ENCODE data around the gene CCDC190.
"Not testable (repeated sequence)": the region's sequence is repeated elsewhere in the genome, so short reads cannot be mapped to it uniquely, and the experiment has no call there.

Gene CCDC190

GRCh38 chr1:162823771-162824525 lies 37.0 kb downstream of the CCDC190 start:
- H3K4me1 ChIP-seq (ENCODE audit: insufficient read depth, low read length): no peaks in the 10 kb centered on the region
- no peak for DNase-seq
- no peaks in the 10 kb centered on the region for H3K27me3 ChIP-seq (ENCODE audit: insufficient read depth, low read length, poor library complexity)
- H3K79me2 ChIP-seq (ENCODE audit: insufficient read depth, low read length): no peaks in the 10 kb centered on the region
- H3K9me3 ChIP-seq (ENCODE audit: insufficient read depth, low read length, severe bottlenecking): no peaks in the 10 kb centered on the region
- H4K20me1 ChIP-seq (ENCODE audit: insufficient read depth, low read length): no peaks in the 10 kb centered on the region
- no peak overlapping the region for H3K4me3 ChIP-seq (ENCODE audit: low read depth in 1 of 2, low read length in 2 of 2)
- no peak overlapping the region for H3K9ac ChIP-seq (ENCODE audit: low read depth, low read length)
- no peak overlapping the region for H3K4me2 ChIP-seq (ENCODE audit: insufficient read depth, low read length)
- H3K36me3 ChIP-seq (ENCODE audit: insufficient read depth, low read length): no peaks in the 10 kb centered on the region
- no peak overlapping the region for H3K27ac ChIP-seq (ENCODE audit: low read length)
- TF ChIP-seq CTCF (IDR thresholded peaks at IDR 0.05; ENCODE audit: borderline replicate concordance, extremely low read depth, low read length, poor library complexity, severe bottlenecking) (no peak), EZH2 (IDR thresholded peaks at IDR 0.05; ENCODE audit: borderline replicate concordance, low read depth, low read length, severe bottlenecking) (no peak)
- no peak for ATAC-seq (ENCODE audit: insufficient read depth, low read depth)
- no peak overlapping the region for H2AFZ ChIP-seq (ENCODE audit: low read depth, low read length)

GRCh38 chr1:162823231-162823630 lies 37.7 kb downstream of the CCDC190 start:
- Histone ChIP-seq H3K27me3 (ENCODE audit: insufficient read depth, low read length, poor library complexity) (no peaks in the 10 kb centered on the region), H3K36me3 (ENCODE audit: insufficient read depth, low read length) (no peaks in the 10 kb centered on the region), H4K20me1 (ENCODE audit: insufficient read depth, low read length) (no peaks in the 10 kb centered on the region), H2AFZ (ENCODE audit: low read depth, low read length) (no peak overlapping the region), H3K4me3 (ENCODE audit: low read depth in 1 of 2, low read length in 2 of 2) (no peak overlapping the region), H3K9ac (ENCODE audit: low read depth, low read length) (no peak overlapping the region), H3K4me2 (ENCODE audit: insufficient read depth, low read length) (no peak overlapping the region), H3K79me2 (ENCODE audit: insufficient read depth, low read length) (no peaks in the 10 kb centered on the region), H3K9me3 (ENCODE audit: insufficient read depth, low read length, severe bottlenecking) (no peaks in the 10 kb centered on the region), H3K27ac (ENCODE audit: low read length) (no peak overlapping the region), H3K4me1 (ENCODE audit: insufficient read depth, low read length) (no peaks in the 10 kb centered on the region)
- DNase-seq (no peak), ATAC-seq (ENCODE audit: insufficient read depth, low read depth) (no peak)
- no peak for TF ChIP-seq EZH2 (IDR thresholded peaks at IDR 0.05; ENCODE audit: borderline replicate concordance, low read depth, low read length, severe bottlenecking)

GRCh38 chr1:162822391-162823200 lies 38.4 kb downstream of the CCDC190 start:
- no peaks in the 10 kb centered on the region for H3K4me1 ChIP-seq (ENCODE audit: insufficient read depth, low read length)
- ATAC-seq (ENCODE audit: insufficient read depth, low read depth): no peak
- H3K27ac ChIP-seq (ENCODE audit: low read length): no peak overlapping the region
- no peaks in the 10 kb centered on the region for H3K27me3 ChIP-seq (ENCODE audit: insufficient read depth, low read length, poor library complexity)
- H3K36me3 ChIP-seq (ENCODE audit: insufficient read depth, low read length): no peaks in the 10 kb centered on the region
- TF ChIP-seq CTCF (IDR thresholded peaks at IDR 0.05; ENCODE audit: borderline replicate concordance, extremely low read depth, low read length, poor library complexity, severe bottlenecking): no peak
- TF ChIP-seq EZH2 (IDR thresholded peaks at IDR 0.05; ENCODE audit: borderline replicate concordance, low read depth, low read length, severe bottlenecking): no peak
- H2AFZ ChIP-seq (ENCODE audit: low read depth, low read length): no peak overlapping the region
- H3K9me3 ChIP-seq (ENCODE audit: insufficient read depth, low read length, severe bottlenecking): no peaks in the 10 kb centered on the region
- H3K4me2 ChIP-seq (ENCODE audit: insufficient read depth, low read length): no peak overlapping the region
- no peak for DNase-seq
- no peaks in the 10 kb centered on the region for H4K20me1 ChIP-seq (ENCODE audit: insufficient read depth, low read length)
- H3K9ac ChIP-seq (ENCODE audit: low read depth, low read length): no peak overlapping the region
- H3K79me2 ChIP-seq (ENCODE audit: insufficient read depth, low read length): no peaks in the 10 kb centered on the region
- H3K4me3 ChIP-seq (ENCODE audit: low read depth in 1 of 2, low read length in 2 of 2): no peak overlapping the region

- H3K36me3 ChIP-seq (ENCODE audit: insufficient read depth, low read length); ATAC-seq (ENCODE audit: insufficient read depth, low read depth); DNase-seq; H3K4me2 ChIP-seq (ENCODE audit: insufficient read depth, low read length); H3K9me3 ChIP-seq (ENCODE audit: insufficient read depth, low read length, severe bottlenecking); H3K27ac ChIP-seq (ENCODE audit: low read length); H3K27me3 ChIP-seq (ENCODE audit: insufficient read depth, low read length, poor library complexity); H4K20me1 ChIP-seq (ENCODE audit: insufficient read depth, low read length); H2AFZ ChIP-seq (ENCODE audit: low read depth, low read length); H3K9ac ChIP-seq (ENCODE audit: low read depth, low read length); H3K4me3 ChIP-seq (ENCODE audit: low read depth in 1 of 2, low read length in 2 of 2); H3K79me2 ChIP-seq (ENCODE audit: insufficient read depth, low read length); H3K4me1 ChIP-seq (ENCODE audit: insufficient read depth, low read length): not testable (repeated sequence)
Observed at GRCh38 chr1:162818666-162819065, 42.3 kb downstream of the CCDC190 start.

- not testable (repeated sequence) for H3K9ac ChIP-seq (ENCODE audit: low read depth, low read length); H4K20me1 ChIP-seq (ENCODE audit: insufficient read depth, low read length); H3K36me3 ChIP-seq (ENCODE audit: insufficient read depth, low read length); H3K9me3 ChIP-seq (ENCODE audit: insufficient read depth, low read length, severe bottlenecking); H2AFZ ChIP-seq (ENCODE audit: low read depth, low read length); H3K79me2 ChIP-seq (ENCODE audit: insufficient read depth, low read length); DNase-seq; H3K4me1 ChIP-seq (ENCODE audit: insufficient read depth, low read length); ATAC-seq (ENCODE audit: insufficient read depth, low read depth); H3K27me3 ChIP-seq (ENCODE audit: insufficient read depth, low read length, poor library complexity); H3K27ac ChIP-seq (ENCODE audit: low read length); H3K4me3 ChIP-seq (ENCODE audit: low read depth in 1 of 2, low read length in 2 of 2); H3K4me2 ChIP-seq (ENCODE audit: insufficient read depth, low read length)
Observed at GRCh38 chr1:162818136-162818535, 42.8 kb downstream of the CCDC190 start.

GRCh38 chr1:162812357-162812756 lies 48.6 kb downstream of the CCDC190 start:
- not testable (repeated sequence) for H3K36me3 ChIP-seq (ENCODE audit: insufficient read depth, low read length)

More at GRCh38 chr1:162812357-162812756, 48.6 kb downstream of the CCDC190 start:
- DNase-seq; H4K20me1 ChIP-seq (ENCODE audit: insufficient read depth, low read length); H2AFZ ChIP-seq (ENCODE audit: low read depth, low read length); H3K79me2 ChIP-seq (ENCODE audit: insufficient read depth, low read length); H3K4me1 ChIP-seq (ENCODE audit: insufficient read depth, low read length); H3K4me3 ChIP-seq (ENCODE audit: low read depth in 1 of 2, low read length in 2 of 2); H3K27ac ChIP-seq (ENCODE audit: low read length); H3K9me3 ChIP-seq (ENCODE audit: insufficient read depth, low read length, severe bottlenecking); H3K27me3 ChIP-seq (ENCODE audit: insufficient read depth, low read length, poor library complexity); H3K4me2 ChIP-seq (ENCODE audit: insufficient read depth, low read length); H3K9ac ChIP-seq (ENCODE audit: low read depth, low read length); ATAC-seq (ENCODE audit: insufficient read depth, low read depth): not testable (repeated sequence)
